Activated naive CD4-positive, alpha-beta T cell treated with anti-CD3 and anti-CD28 coated beads for 36 hours (primary cell): ENCODE results near the gene LGR4. TPM values are rescaled to one million over a fixed set of nuclear protein-coding genes. Genes with fewer than 3 reads are reported as not detected.

Source experiments
- CTCF ChIA-PET: fragments of 350-600 bp; sonication (Branson Sonifier 250); formaldehyde crosslinking; loops from one replicate; lab custom pipeline; 2021; ENCODE audit warnings: antibody characterized with exemption; lab: Charles Lee
- DNase-seq: peaks from one replicate; pipeline ENCODE4 v3.0.0-alpha.2; 2020
- H3K27ac Mint-ChIP-seq: one replicate; pipeline ENCODE4 v1.8.0; 2021; ENCODE audit warnings: mild to moderate bottlenecking, mixed read lengths
- H3K27me3 Mint-ChIP-seq: one replicate; pipeline ENCODE4 v1.8.0; 2021; ENCODE audit warnings: low read depth, mixed read lengths
- H3K36me3 Mint-ChIP-seq: one replicate; pipeline ENCODE4 v1.8.0; 2021; ENCODE audit warnings: low read depth, mixed read lengths
- H3K4me1 Mint-ChIP-seq: one replicate; pipeline ENCODE4 v1.8.0; 2021; ENCODE audit warnings: low read depth, mixed read lengths
- H3K4me3 Mint-ChIP-seq: one replicate; pipeline ENCODE4 v1.8.0; 2021; ENCODE audit warnings: mild to moderate bottlenecking, moderate library complexity, mixed read lengths
- H3K9me3 Mint-ChIP-seq: one replicate; pipeline ENCODE4 v1.8.0; 2021; ENCODE audit warnings: mixed read lengths
- intact Hi-C: fragments of 100-400 bp; cut with micrococcal nuclease; formaldehyde crosslinking; loops from one replicate; pipeline ENCODE4 v1.15.1; 2023
- total RNA-seq, 2 experiments: library from RNA; stranded (reverse); gene quantifications; one replicate each; pipeline ENCODE4 v1.2.3, GENCODE V29; 2021

LGR4 gene
- total RNA-seq, 2 experiments from 2014 or later: 0.12 to 0.19 TPM

- no peaks in the 10 kb centered on the region for H3K9me3 Mint-ChIP-seq
- H3K27me3 Mint-ChIP-seq: peaks cover 1% of the 10 kb centered on the region
- H3K27ac Mint-ChIP-seq: no peak overlapping the region
- intact Hi-C loops: no loop called here
- no peak for DNase-seq
- no peaks in the 10 kb centered on the region for H3K36me3 Mint-ChIP-seq
- H3K4me3 Mint-ChIP-seq: no peak overlapping the region
- CTCF ChIA-PET: no interaction called here
- no peaks in the 10 kb centered on the region for H3K4me1 Mint-ChIP-seq
Measured at GRCh38 chr11:27431808-27432207, 40.8 kb downstream of the LGR4 start.

- Mint-ChIP-seq H3K27ac (no peak overlapping the region), H3K36me3 (no peaks in the 10 kb centered on the region), H3K4me1 (no peaks in the 10 kb centered on the region), H3K4me3 (no peak overlapping the region), H3K27me3 (peaks cover 1% of the 10 kb centered on the region), H3K9me3 (no peaks in the 10 kb centered on the region)
- DNase-seq: no peak
- intact Hi-C loops: no loop called here
- CTCF ChIA-PET: no interaction called here
Measured at GRCh38 chr11:27429761-27430393, 42.7 kb downstream of the LGR4 start.

GRCh38 chr11:27427183-27427980 is 45.2 kb downstream of the LGR4 start:
- Mint-ChIP-seq H3K4me3 (no peak overlapping the region), H3K4me1 (no peaks in the 10 kb centered on the region), H3K27me3 (peaks cover 2% of the 10 kb centered on the region), H3K27ac (no peak overlapping the region), H3K36me3 (no peaks in the 10 kb centered on the region), H3K9me3 (no peaks in the 10 kb centered on the region)
- DNase-seq: no peak
- CTCF ChIA-PET: interaction anchor here (1.5 kb wide), 1 partner anchor 59 kb away, joined by 3 read pairs; no protein-coding TSS in a partner anchor
- intact Hi-C loops: no loop called here

- CTCF ChIA-PET: no interaction called here
- Mint-ChIP-seq H3K27me3 (peaks cover 2% of the 10 kb centered on the region), H3K4me3 (no peak overlapping the region), H3K4me1 (no peaks in the 10 kb centered on the region), H3K9me3 (no peaks in the 10 kb centered on the region), H3K36me3 (no peaks in the 10 kb centered on the region), H3K27ac (no peak overlapping the region)
- no peak for DNase-seq
- intact Hi-C loops: no loop called here
Measured at GRCh38 chr11:27425814-27426213, 46.8 kb downstream of the LGR4 start.

- Mint-ChIP-seq H3K36me3 (no peaks in the 10 kb centered on the region), H3K9me3 (no peaks in the 10 kb centered on the region), H3K27me3 (peaks cover 2% of the 10 kb centered on the region), H3K27ac (no peak overlapping the region), H3K4me1 (no peaks in the 10 kb centered on the region), H3K4me3 (no peak overlapping the region)
- CTCF ChIA-PET: no interaction called here
- intact Hi-C loops: no loop called here
- no peak for DNase-seq
Measured at GRCh38 chr11:27423125-27423524, 49.5 kb downstream of the LGR4 start.

- Mint-ChIP-seq H3K9me3 (no peaks in the 10 kb centered on the region), H3K4me1 (no peaks in the 10 kb centered on the region), H3K4me3 (no peak overlapping the region), H3K27ac (no peak overlapping the region), H3K27me3 (peaks cover 5% of the 10 kb centered on the region), H3K36me3 (no peaks in the 10 kb centered on the region)
- DNase-seq: no peak
- CTCF ChIA-PET: interaction anchor here (0.6 kb wide), 1 partner anchor 308 kb away, joined by 3 read pairs; no protein-coding TSS in a partner anchor
- intact Hi-C loops: no loop called here
Measured at GRCh38 chr11:27421819-27422494, 50.6 kb downstream of the LGR4 start.

GRCh38 chr11:27420722-27421572 is 51.6 kb downstream of the LGR4 start:
- H3K27me3 Mint-ChIP-seq: peaks cover 5% of the 10 kb centered on the region
- H3K4me3 Mint-ChIP-seq: no peak overlapping the region
- H3K36me3 Mint-ChIP-seq: no peaks in the 10 kb centered on the region
- no peak for DNase-seq
- no peak overlapping the region for H3K27ac Mint-ChIP-seq
- CTCF ChIA-PET: interaction anchor here (0.6 kb wide), 1 partner anchor 25 kb away, joined by 3 read pairs; no protein-coding TSS in a partner anchor
- intact Hi-C loops: no loop called here
- no peaks in the 10 kb centered on the region for H3K4me1 Mint-ChIP-seq
- H3K9me3 Mint-ChIP-seq: no peaks in the 10 kb centered on the region

- CTCF ChIA-PET: interaction anchor here (0.6 kb wide), 1 partner anchor 26 kb away, joined by 3 read pairs; no protein-coding TSS in a partner anchor
- intact Hi-C loops: no loop called here
- DNase-seq: no peak
- Mint-ChIP-seq H3K27ac (no peak overlapping the region), H3K36me3 (no peaks in the 10 kb centered on the region), H3K4me3 (no peak overlapping the region), H3K9me3 (no peaks in the 10 kb centered on the region), H3K27me3 (peaks cover 5% of the 10 kb centered on the region), H3K4me1 (no peaks in the 10 kb centered on the region)
Measured at GRCh38 chr11:27420217-27420616, 52.4 kb downstream of the LGR4 start.

GRCh38 chr11:27418356-27418755 is 54.2 kb downstream of the LGR4 start:
- DNase-seq: no peak
- H3K4me1 Mint-ChIP-seq: no peaks in the 10 kb centered on the region
- CTCF ChIA-PET: no interaction called here
- no peak overlapping the region for H3K4me3 Mint-ChIP-seq
- H3K27ac Mint-ChIP-seq: no peak overlapping the region
- intact Hi-C loops: no loop called here
- no peaks in the 10 kb centered on the region for H3K36me3 Mint-ChIP-seq
- H3K27me3 Mint-ChIP-seq: peaks cover 5% of the 10 kb centered on the region
- H3K9me3 Mint-ChIP-seq: no peaks in the 10 kb centered on the region

- H3K36me3 Mint-ChIP-seq: no peaks in the 10 kb centered on the region
- no peak overlapping the region for H3K27ac Mint-ChIP-seq
- no peak overlapping the region for H3K4me3 Mint-ChIP-seq
- no peaks in the 10 kb centered on the region for H3K4me1 Mint-ChIP-seq
- no peak for DNase-seq
- H3K9me3 Mint-ChIP-seq: no peaks in the 10 kb centered on the region
- CTCF ChIA-PET: no interaction called here
- peaks cover 4% of the 10 kb centered on the region for H3K27me3 Mint-ChIP-seq
- intact Hi-C loops: no loop called here
Measured at GRCh38 chr11:27416568-27417176, 55.9 kb downstream of the LGR4 start.

- H3K36me3 Mint-ChIP-seq: no peaks in the 10 kb centered on the region
- CTCF ChIA-PET: no interaction called here
Measured at GRCh38 chr11:27414644-27415043, 57.9 kb downstream of the LGR4 start.

More at GRCh38 chr11:27414644-27415043, 57.9 kb downstream of the LGR4 start:
- intact Hi-C loops: no loop called here
- H3K27me3 Mint-ChIP-seq: peaks cover 5% of the 10 kb centered on the region
- H3K27ac Mint-ChIP-seq: no peak overlapping the region
- DNase-seq: no peak
- H3K9me3 Mint-ChIP-seq: no peaks in the 10 kb centered on the region
- no peak overlapping the region for H3K4me3 Mint-ChIP-seq
- no peaks in the 10 kb centered on the region for H3K4me1 Mint-ChIP-seq
